Astrocyte (in vitro differentiated cells and primary cell): ENCODE data around the gene DNAH2. TPM values are rescaled to one million over a fixed set of nuclear protein-coding genes. Genes with fewer than 3 reads are reported as not detected.

Source experiments
- DNase-seq: peaks from one replicate; pipeline ENCODE4 v3.0.0-alpha.2; 2010; ENCODE audit warnings: low read depth
- FAIRE-seq: peaks from 2 replicates; lab custom pipeline; 2011; peaks lifted over from hg19 to GRCh38; lab: Jason Lieb, UNC
- H2AFZ ChIP-seq: 2 replicates; pipeline ENCODE4 v1.6.0; 2012; ENCODE audit warnings: low read depth, low read length, inconsistent platforms
- H3K27ac ChIP-seq: 2 replicates; pipeline ENCODE4 v1.5.1; 2011; ENCODE audit warnings: low read depth, low read length, inconsistent platforms
- H3K27me3 ChIP-seq: 2 replicates; pipeline ENCODE4 v1.6.0; 2011; ENCODE audit warnings: low read length, inconsistent platforms; ENCODE audit not compliant: insufficient read depth
- H3K36me3 ChIP-seq: 2 replicates; pipeline ENCODE4 v1.5.1; 2011; ENCODE audit warnings: low read length, inconsistent platforms; ENCODE audit not compliant: insufficient read depth
- H3K4me1 ChIP-seq: 2 replicates; pipeline ENCODE4 v1.5.1; 2011; ENCODE audit warnings: low read length, inconsistent platforms; ENCODE audit not compliant: insufficient read depth
- H3K4me2 ChIP-seq: 2 replicates; pipeline ENCODE4 v1.6.0; 2012; ENCODE audit warnings: low read length, inconsistent platforms
- H3K4me3 ChIP-seq: 2 replicates; pipeline ENCODE4 v1.5.1; 2011; ENCODE audit warnings: low read depth, mild to moderate bottlenecking, low read length, inconsistent platforms; ENCODE audit not compliant: insufficient read depth
- H3K79me2 ChIP-seq: 2 replicates; pipeline ENCODE4 v1.6.0; 2012; ENCODE audit warnings: mild to moderate bottlenecking, low read length, inconsistent platforms; ENCODE audit not compliant: insufficient read depth
- H3K9ac ChIP-seq: 2 replicates; pipeline ENCODE4 v1.6.0; 2012; ENCODE audit warnings: mild to moderate bottlenecking, low read length, inconsistent platforms
- H3K9me3 ChIP-seq: 2 replicates; pipeline ENCODE4 v1.5.1; 2012; ENCODE audit warnings: low read depth, mild to moderate bottlenecking, low read length, inconsistent platforms; ENCODE audit not compliant: insufficient read depth
- H4K20me1 ChIP-seq: 2 replicates; pipeline ENCODE4 v1.6.0; 2012; ENCODE audit warnings: low read length, inconsistent platforms; ENCODE audit not compliant: insufficient read depth
- H3K27ac Mint-ChIP-seq: one replicate; pipeline ENCODE4 v1.8.0; 2021; ENCODE audit warnings: mild to moderate bottlenecking, mixed read lengths; ENCODE audit not compliant: unreplicated experiment
- H3K27me3 Mint-ChIP-seq: one replicate; pipeline ENCODE4 v1.8.0; 2021; ENCODE audit warnings: low read depth, mixed read lengths; ENCODE audit not compliant: unreplicated experiment
- H3K36me3 Mint-ChIP-seq: one replicate; pipeline ENCODE4 v1.8.0; 2021; ENCODE audit warnings: low read depth, mixed read lengths; ENCODE audit not compliant: unreplicated experiment
- H3K4me1 Mint-ChIP-seq: one replicate; pipeline ENCODE4 v1.8.0; 2021; ENCODE audit warnings: low read depth, mixed read lengths; ENCODE audit not compliant: unreplicated experiment
- H3K4me3 Mint-ChIP-seq: one replicate; pipeline ENCODE4 v1.8.0; 2021; ENCODE audit warnings: mild to moderate bottlenecking, moderate library complexity, mixed read lengths; ENCODE audit not compliant: unreplicated experiment
- H3K9me3 Mint-ChIP-seq: one replicate; pipeline ENCODE4 v1.8.0; 2021; ENCODE audit warnings: mild to moderate bottlenecking, mixed read lengths; ENCODE audit not compliant: unreplicated experiment
- EZH2 ChIP-seq: IDR thresholded peaks from 2 replicates; pipeline ENCODE4 v1.6.1; 2012; ENCODE audit warnings: mild to moderate bottlenecking, low read length, inconsistent platforms; ENCODE audit not compliant: insufficient read depth
- total RNA-seq: library from RNA; stranded (reverse); gene quantifications from 2 replicates; pipeline ENCODE4 v1.2.1, GENCODE V29; 2021
- TF ChIP-seq, protein P1 (sequence below): IDR thresholded peaks from 2 replicates; pipeline ENCODE4 v1.5.1; 2011; ENCODE audit warnings: low read depth, mild to moderate bottlenecking, inconsistent platforms, low read length, moderate library complexity; ENCODE audit not compliant: insufficient read depth

The DNAH2 gene
- total RNA-seq, 1 donor from 2014 or later = 0.11 TPM

DNA sequence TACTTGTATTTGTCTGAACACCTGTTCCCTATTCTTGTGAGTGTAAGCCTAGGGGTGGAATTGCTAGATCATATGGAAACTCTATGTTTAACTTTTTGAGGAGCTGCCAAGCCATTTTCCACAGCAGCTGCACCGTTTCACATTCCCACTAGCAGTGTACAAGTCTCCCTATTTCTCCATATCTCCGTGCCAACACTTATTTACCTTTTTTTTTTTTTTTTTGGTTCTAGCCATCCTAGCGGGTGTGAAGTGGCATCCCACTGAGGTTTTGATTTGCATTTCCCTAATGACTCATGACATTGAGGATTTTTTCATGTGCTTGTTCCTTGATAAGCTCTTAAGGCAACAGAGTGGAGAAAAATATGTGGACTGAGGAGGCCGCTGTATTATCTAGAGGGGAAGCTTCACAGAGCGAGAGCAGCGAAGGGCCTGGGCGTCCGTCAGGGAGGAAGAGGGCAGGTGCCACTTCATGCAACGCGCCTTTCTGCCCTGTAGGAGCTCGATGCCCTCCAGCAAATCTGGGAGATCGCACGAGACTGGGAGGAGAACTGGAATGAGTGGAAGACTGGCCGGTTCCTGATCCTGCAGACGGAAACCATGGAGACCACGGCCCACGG lies 50.0 kb downstream of the DNAH2 start:
- Histone ChIP-seq H3K27me3 (peaks cover 4% of the 10 kb centered on the region), H3K9ac (no peak overlapping the region), H2AFZ (no peak overlapping the region), H3K9me3 (no peaks in the 10 kb centered on the region), H3K36me3 (no peaks in the 10 kb centered on the region), H3K4me3 (no peak overlapping the region), H3K27ac (no peak overlapping the region), H3K79me2 (no peaks in the 10 kb centered on the region), H3K4me2 (no peak overlapping the region), H3K4me1 (no peaks in the 10 kb centered on the region), H4K20me1 (no peaks in the 10 kb centered on the region)
- Mint-ChIP-seq H3K36me3 (peaks cover 2% of the 10 kb centered on the region), H3K27ac (no peak overlapping the region), H3K27me3 (peaks cover 18% of the 10 kb centered on the region), H3K9me3 (no peaks in the 10 kb centered on the region), H3K4me3 (no peak overlapping the region), H3K4me1 (no peaks in the 10 kb centered on the region)
- FAIRE-seq (no peak), DNase-seq (peak; percentile 49)
- no peak for TF ChIP-seq EZH2
- TF ChIP-seq, protein P1, sequence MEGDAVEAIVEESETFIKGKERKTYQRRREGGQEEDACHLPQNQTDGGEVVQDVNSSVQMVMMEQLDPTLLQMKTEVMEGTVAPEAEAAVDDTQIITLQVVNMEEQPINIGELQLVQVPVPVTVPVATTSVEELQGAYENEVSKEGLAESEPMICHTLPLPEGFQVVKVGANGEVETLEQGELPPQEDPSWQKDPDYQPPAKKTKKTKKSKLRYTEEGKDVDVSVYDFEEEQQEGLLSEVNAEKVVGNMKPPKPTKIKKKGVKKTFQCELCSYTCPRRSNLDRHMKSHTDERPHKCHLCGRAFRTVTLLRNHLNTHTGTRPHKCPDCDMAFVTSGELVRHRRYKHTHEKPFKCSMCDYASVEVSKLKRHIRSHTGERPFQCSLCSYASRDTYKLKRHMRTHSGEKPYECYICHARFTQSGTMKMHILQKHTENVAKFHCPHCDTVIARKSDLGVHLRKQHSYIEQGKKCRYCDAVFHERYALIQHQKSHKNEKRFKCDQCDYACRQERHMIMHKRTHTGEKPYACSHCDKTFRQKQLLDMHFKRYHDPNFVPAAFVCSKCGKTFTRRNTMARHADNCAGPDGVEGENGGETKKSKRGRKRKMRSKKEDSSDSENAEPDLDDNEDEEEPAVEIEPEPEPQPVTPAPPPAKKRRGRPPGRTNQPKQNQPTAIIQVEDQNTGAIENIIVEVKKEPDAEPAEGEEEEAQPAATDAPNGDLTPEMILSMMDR = no peak

DNA sequence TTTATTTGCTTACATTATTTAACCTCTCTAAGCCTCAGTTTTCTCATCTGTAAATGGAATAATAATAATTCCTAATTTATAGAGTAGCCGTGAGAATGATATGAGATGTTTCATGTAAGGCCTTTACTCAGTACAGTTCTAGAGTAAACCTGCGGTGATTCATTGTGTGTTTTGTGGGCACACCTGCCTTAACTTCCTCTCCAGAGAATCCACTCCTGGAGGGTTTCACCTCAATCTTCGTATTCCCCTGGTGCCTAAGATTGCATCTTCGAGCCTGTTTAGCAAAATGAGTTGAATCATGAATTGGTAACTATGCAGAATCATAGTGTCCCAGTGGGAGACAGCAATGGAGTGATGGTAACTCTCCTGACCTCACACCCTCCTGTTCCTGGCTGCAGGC lies 52.3 kb downstream of the DNAH2 start:
- no peak for DNase-seq
- Histone ChIP-seq H3K27ac (no peak overlapping the region), H3K79me2 (no peaks in the 10 kb centered on the region), H3K27me3 (peaks cover 4% of the 10 kb centered on the region), H3K4me1 (no peaks in the 10 kb centered on the region), H3K36me3 (no peaks in the 10 kb centered on the region), H4K20me1 (no peaks in the 10 kb centered on the region), H3K9me3 (no peaks in the 10 kb centered on the region), H3K9ac (no peak overlapping the region), H3K4me3 (no peak overlapping the region), H2AFZ (no peak overlapping the region), H3K4me2 (no peak overlapping the region)
- H3K27ac Mint-ChIP-seq = no peak overlapping the region
- no peak overlapping the region for H3K4me3 Mint-ChIP-seq
- peaks cover 16% of the 10 kb centered on the region for H3K27me3 Mint-ChIP-seq
- no peaks in the 10 kb centered on the region for H3K4me1 Mint-ChIP-seq
- H3K9me3 Mint-ChIP-seq = peaks cover 8% of the 10 kb centered on the region
- H3K36me3 Mint-ChIP-seq = peaks cover 2% of the 10 kb centered on the region
- no peak for FAIRE-seq
- TF ChIP-seq, protein P1 = no peak

DNA sequence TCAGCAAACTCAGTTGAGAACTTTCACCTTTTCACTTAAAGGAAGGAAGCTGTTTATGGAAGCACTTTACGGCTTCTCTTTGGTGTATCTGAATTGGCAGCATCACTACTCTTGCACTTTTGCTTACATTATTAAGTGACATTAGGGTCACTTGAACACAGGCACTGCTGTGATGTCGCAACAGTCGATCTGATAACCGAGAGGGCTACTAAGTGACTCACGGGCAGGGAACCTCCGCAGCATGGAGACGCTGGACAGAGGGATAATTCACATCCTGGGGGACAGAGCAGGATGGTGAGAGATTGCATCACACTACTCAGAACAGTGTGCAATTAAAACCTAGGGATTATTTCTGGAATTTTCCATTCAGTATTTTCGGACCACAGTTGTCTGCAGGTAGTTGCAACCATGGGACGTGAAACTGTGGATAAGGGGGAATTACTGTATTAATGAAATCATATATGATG lies 56.5 kb downstream of the DNAH2 start:
- Histone ChIP-seq H3K27ac (no peak overlapping the region), H3K9me3 (no peaks in the 10 kb centered on the region), H3K4me3 (no peak overlapping the region), H3K4me2 (no peak overlapping the region), H3K4me1 (no peaks in the 10 kb centered on the region), H2AFZ (no peak overlapping the region), H3K27me3 (peaks cover 2% of the 10 kb centered on the region), H3K36me3 (no peaks in the 10 kb centered on the region), H4K20me1 (no peaks in the 10 kb centered on the region), H3K79me2 (no peaks in the 10 kb centered on the region), H3K9ac (no peak overlapping the region)
- DNase-seq = peak; percentile 49
- TF ChIP-seq, protein P1 = no peak
- TF ChIP-seq EZH2 = no peak
- no peaks in the 10 kb centered on the region for H3K4me1 Mint-ChIP-seq
- no peak for FAIRE-seq
- peaks cover 25% of the 10 kb centered on the region for H3K27me3 Mint-ChIP-seq
- peaks cover 2% of the 10 kb centered on the region for H3K36me3 Mint-ChIP-seq
- H3K27ac Mint-ChIP-seq = no peak overlapping the region
- H3K9me3 Mint-ChIP-seq = peaks cover 17% of the 10 kb centered on the region
- no peak overlapping the region for H3K4me3 Mint-ChIP-seq
